DMS 273 (cell line): ENCODE data around the gene IGSF23.

Source experiments
- DNase-seq: peaks from one replicate; lab custom pipeline; 2025; ENCODE audit not compliant: unreplicated experiment; lab: John Stamatoyannopoulos, UW

The IGSF23 gene

GRCh38 chr19:44613295-44614178 lies at the start of gene IGSF23:
Gene IGSF23 (plus strand): TSS chr19:44613563. CDS start chr19:44613646, 83 bp downstream.
- no peak for DNase-seq

- no peak for DNase-seq
Measured at GRCh38 chr19:44566984-44567383, 46.4 kb upstream of the IGSF23 start.

GRCh38 chr19:44567745-44568144 lies 45.6 kb upstream of the IGSF23 start:
- DNase-seq, result no peak

- DNase-seq, result no peak
Measured at GRCh38 chr19:44570603-44570983, 42.8 kb upstream of the IGSF23 start.

GRCh38 chr19:44570984-44571684 lies 42.2 kb upstream of the IGSF23 start:
- DNase-seq, result peak; percentile 89

- DNase-seq, result no peak
Measured at GRCh38 chr19:44571830-44572580, 41.4 kb upstream of the IGSF23 start.

- DNase-seq, result no peak
Measured at GRCh38 chr19:44572581-44572900, 40.8 kb upstream of the IGSF23 start.

- no peak for DNase-seq
Measured at GRCh38 chr19:44573183-44573582, 40.2 kb upstream of the IGSF23 start.

GRCh38 chr19:44573627-44574026 lies 39.7 kb upstream of the IGSF23 start:
- no peak for DNase-seq

- DNase-seq, result no peak
Measured at GRCh38 chr19:44574186-44574950, 39.0 kb upstream of the IGSF23 start.

GRCh38 chr19:44575116-44575700 lies 38.2 kb upstream of the IGSF23 start:
- DNase-seq, result peak; percentile 17

- peak; percentile 65 for DNase-seq
Measured at GRCh38 chr19:44576843-44577565, 36.4 kb upstream of the IGSF23 start.

- no peak for DNase-seq
Measured at GRCh38 chr19:44577566-44577874, 35.8 kb upstream of the IGSF23 start.

- DNase-seq, result no peak
Measured at GRCh38 chr19:44579663-44580365, 33.5 kb upstream of the IGSF23 start.

GRCh38 chr19:44580366-44580895 lies 32.9 kb upstream of the IGSF23 start:
- DNase-seq, result no peak

GRCh38 chr19:44581288-44581687 lies 32.1 kb upstream of the IGSF23 start:
- DNase-seq, result no peak

- DNase-seq, result peak; percentile 69
Measured at GRCh38 chr19:44582581-44583265, 30.6 kb upstream of the IGSF23 start.

GRCh38 chr19:44585371-44586133 lies 27.8 kb upstream of the IGSF23 start:
- peak; percentile 24 for DNase-seq
